Hepatocyte (in vitro differentiated cells): ENCODE measurements around the gene NTHL1. TPM values are rescaled to one million over a fixed set of nuclear protein-coding genes. Genes with fewer than 3 reads are reported as not detected.

ENCODE experiments used
- DNase-seq: peaks from one replicate; pipeline ENCODE4 v3.0.0-alpha.2; 2016; ENCODE audit warnings: low spot score
- H2AFZ ChIP-seq: fragments of 200-600 bp; sonication (generic); 2 replicates; pipeline ENCODE4 v1.6.0; 2016; ENCODE audit warnings: antibody characterized with exemption, mild to moderate bottlenecking
- H3K27ac ChIP-seq: fragments of 200-600 bp; sonication (generic); 2 replicates; pipeline ENCODE4 v1.5.1; 2016; ENCODE audit warnings: mild to moderate bottlenecking
- H3K27me3 ChIP-seq: fragments of 200-600 bp; sonication (generic); 2 replicates; pipeline ENCODE4 v1.6.1; 2016
- H3K36me3 ChIP-seq: fragments of 200-600 bp; sonication (generic); replicated peaks from 2 replicates; pipeline ENCODE4 v1.5.1; 2016; ENCODE audit warnings: low read depth; ENCODE audit not compliant: insufficient read depth
- H3K4me1 ChIP-seq: fragments of 200-600 bp; sonication (generic); 2 replicates; pipeline ENCODE4 v1.5.1; 2016; ENCODE audit warnings: mild to moderate bottlenecking, moderate library complexity; ENCODE audit not compliant: insufficient read depth
- H3K4me2 ChIP-seq: fragments of 200-600 bp; sonication (generic); 2 replicates; pipeline ENCODE4 v1.6.0; 2016
- H3K4me3 ChIP-seq: fragments of 200-600 bp; sonication (generic); 2 replicates; pipeline ENCODE4 v1.5.1; 2016; ENCODE audit warnings: mild to moderate bottlenecking
- H3K79me2 ChIP-seq: fragments of 200-600 bp; sonication (generic); 2 replicates; pipeline ENCODE4 v1.6.0; 2017; ENCODE audit warnings: mild to moderate bottlenecking
- H3K9me2 ChIP-seq: fragments of 200-600 bp; sonication (generic); replicated peaks from 2 replicates; pipeline ENCODE4 v1.6.0; 2017; ENCODE audit warnings: mild to moderate bottlenecking; ENCODE audit not compliant: insufficient read depth
- H3K9me3 ChIP-seq: fragments of 200-600 bp; sonication (generic); 2 replicates; pipeline ENCODE4 v1.5.1; 2016; ENCODE audit warnings: low read depth, mild to moderate bottlenecking
- H4K20me1 ChIP-seq: fragments of 200-600 bp; sonication (generic); 2 replicates; pipeline ENCODE4 v1.6.0; 2016; ENCODE audit warnings: mild to moderate bottlenecking; ENCODE audit not compliant: insufficient read depth, poor library complexity, severe bottlenecking
- CTCF ChIP-seq: fragments of 200-600 bp; sonication (generic); IDR thresholded peaks from 2 replicates; pipeline ENCODE4 v1.5.1; 2016; ENCODE audit warnings: antibody characterized with exemption, mild to moderate bottlenecking; ENCODE audit not compliant: poor library complexity
- EZH2 ChIP-seq: fragments of 200-600 bp; sonication (generic); IDR thresholded peaks from 2 replicates; pipeline ENCODE4 v1.6.1; 2016; ENCODE audit warnings: antibody characterized with exemption, mild to moderate bottlenecking, borderline replicate concordance
- EZH2phosphoT487 ChIP-seq: fragments of 200-600 bp; sonication (generic); IDR thresholded peaks from one replicate; pipeline ENCODE4 v1.6.1; 2018; ENCODE audit warnings: antibody characterized with exemption, mild to moderate bottlenecking, low read depth, moderate library complexity; ENCODE audit not compliant: unreplicated experiment, severe bottlenecking
- WGBS: methylation state at CpG from one replicate; pipeline ENCODE4 v1.1.6; 2016; ENCODE audit warnings: low lambda C conversion rate; ENCODE audit errors: missing lambda C conversion rate; 5-methylcytosine and 5-hydroxymethylcytosine counted together
- polyA plus RNA-seq: library from polyadenylated mRNA; unstranded; fragments of >200 nt; fragmentation: Nextera tagmentation; extraction: Ambion mirVana; gene quantifications from 2 replicates; pipeline ENCODE4 v1.2.1, GENCODE V29; 2016
- total RNA-seq: library from RNA; depleted of rRNA; stranded (reverse); fragments of >200 nt; gene quantifications from 2 replicates; pipeline ENCODE4 v1.2.3, GENCODE V29; 2014

Gene NTHL1
- total and polyA plus RNA-seq, 2 experiments from 2014 or later: 19.6 to 28.5 TPM

GRCh38 chr16:2001035-2001434 lies 46.6 kb downstream of the NTHL1 start:
- Histone ChIP-seq H3K27me3 (no peaks in the 10 kb centered on the region), H3K9me3 (no peaks in the 10 kb centered on the region), H3K79me2 (peaks cover 27% of the 10 kb centered on the region), H3K9me2 (no peaks in the 10 kb centered on the region), H3K4me1 (peaks cover 15% of the 10 kb centered on the region), H3K27ac (no peak overlapping the region), H3K4me2 (no peak overlapping the region), H3K4me3 (no peak overlapping the region), H4K20me1 (peaks cover 29% of the 10 kb centered on the region), H3K36me3 (no peaks in the 10 kb centered on the region), H2AFZ (no peak overlapping the region)
- TF ChIP-seq EZH2 (no peak), CTCF (no peak), EZH2phosphoT487 (no peak)
- 97% methylated on average over 19 of the region's 19 CpGs for WGBS
- DNase-seq: no peak

GRCh38 chr16:1999866-2000514 lies 47.6 kb downstream of the NTHL1 start:
- peaks cover 18% of the 10 kb centered on the region for H4K20me1 ChIP-seq
- H2AFZ ChIP-seq: no peak overlapping the region
- no peaks in the 10 kb centered on the region for H3K27me3 ChIP-seq
- H3K4me2 ChIP-seq: no peak overlapping the region
- TF ChIP-seq EZH2phosphoT487: no peak
- no peak for TF ChIP-seq CTCF
- no peak for TF ChIP-seq EZH2
- no peaks in the 10 kb centered on the region for H3K9me3 ChIP-seq
- 98% methylated on average over 25 of the region's 28 CpGs for WGBS
- H3K79me2 ChIP-seq: peaks cover 17% of the 10 kb centered on the region
- no peaks in the 10 kb centered on the region for H3K9me2 ChIP-seq
- no peaks in the 10 kb centered on the region for H3K36me3 ChIP-seq
- peaks cover 15% of the 10 kb centered on the region for H3K4me1 ChIP-seq
- DNase-seq: no peak
- no peak overlapping the region for H3K27ac ChIP-seq
- H3K4me3 ChIP-seq: no peak overlapping the region

GRCh38 chr16:1998852-1999801 lies 48.5 kb downstream of the NTHL1 start:
- H3K36me3 ChIP-seq: no peaks in the 10 kb centered on the region
- H3K4me3 ChIP-seq: no peak overlapping the region
- no peaks in the 10 kb centered on the region for H3K9me3 ChIP-seq
- H4K20me1 ChIP-seq: peaks cover 12% of the 10 kb centered on the region
- WGBS: 98% methylated on average over 31 of the region's 39 CpGs
- no peaks in the 10 kb centered on the region for H3K27me3 ChIP-seq
- no peak overlapping the region for H3K4me2 ChIP-seq
- H3K79me2 ChIP-seq: peaks cover 8% of the 10 kb centered on the region
- no peak for DNase-seq
- TF ChIP-seq EZH2phosphoT487 (no peak), CTCF (no peak), EZH2 (no peak)
- no peak overlapping the region for H2AFZ ChIP-seq
- H3K9me2 ChIP-seq: no peaks in the 10 kb centered on the region
- H3K27ac ChIP-seq: no peak overlapping the region
- H3K4me1 ChIP-seq: peaks cover 12% of the 10 kb centered on the region
